GM18499 (cell line): ENCODE results near the gene ITGA2B.
"Not testable (repeated sequence)": the region's sequence is repeated elsewhere in the genome, so short reads cannot be mapped to it uniquely, and the experiment has no call there.

Source experiments
- ATAC-seq: cut with Tn5 transposase; IDR thresholded peaks from one replicate; pipeline ENCODE4 v1.9.1; 2021; ENCODE audit warnings: moderate number of reproducible peaks; ENCODE audit not compliant: insufficient read depth, unreplicated experiment

Gene ITGA2B

DNA sequence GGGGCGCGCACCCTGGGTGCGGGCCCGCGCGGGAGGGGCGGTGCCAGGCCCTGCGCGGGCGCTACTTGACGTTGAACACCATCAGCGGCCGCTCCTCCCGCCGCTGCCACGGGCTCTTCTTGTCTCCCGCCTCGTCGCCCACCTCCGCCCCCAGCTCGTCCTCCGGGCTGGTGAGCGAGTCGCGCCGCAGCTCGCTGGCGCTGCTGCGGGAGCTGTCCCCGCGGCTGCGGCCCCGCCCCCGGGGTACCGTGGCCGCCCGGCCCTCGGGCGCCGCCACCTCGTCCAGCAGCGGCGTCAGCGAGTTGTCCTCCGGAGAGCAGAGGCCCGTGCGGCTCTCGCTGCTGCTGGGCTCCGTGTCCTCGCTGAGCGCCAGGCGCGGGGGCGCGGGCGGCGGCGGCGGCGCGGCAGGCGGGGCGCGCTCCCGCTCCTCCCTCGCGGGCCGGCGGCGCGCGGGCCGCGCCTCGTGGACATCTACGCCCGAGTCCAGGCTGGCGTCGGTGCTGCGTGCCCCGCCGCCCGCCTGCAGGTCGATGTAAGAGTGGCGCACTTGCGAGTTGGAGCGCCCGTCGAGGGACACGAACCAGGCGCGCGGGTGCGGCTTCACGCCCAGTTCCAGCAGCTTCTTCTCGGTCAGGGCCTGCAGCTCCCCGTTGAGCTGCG, 35.6 kb downstream of the ITGA2B start:
- no peak for ATAC-seq

DNA sequence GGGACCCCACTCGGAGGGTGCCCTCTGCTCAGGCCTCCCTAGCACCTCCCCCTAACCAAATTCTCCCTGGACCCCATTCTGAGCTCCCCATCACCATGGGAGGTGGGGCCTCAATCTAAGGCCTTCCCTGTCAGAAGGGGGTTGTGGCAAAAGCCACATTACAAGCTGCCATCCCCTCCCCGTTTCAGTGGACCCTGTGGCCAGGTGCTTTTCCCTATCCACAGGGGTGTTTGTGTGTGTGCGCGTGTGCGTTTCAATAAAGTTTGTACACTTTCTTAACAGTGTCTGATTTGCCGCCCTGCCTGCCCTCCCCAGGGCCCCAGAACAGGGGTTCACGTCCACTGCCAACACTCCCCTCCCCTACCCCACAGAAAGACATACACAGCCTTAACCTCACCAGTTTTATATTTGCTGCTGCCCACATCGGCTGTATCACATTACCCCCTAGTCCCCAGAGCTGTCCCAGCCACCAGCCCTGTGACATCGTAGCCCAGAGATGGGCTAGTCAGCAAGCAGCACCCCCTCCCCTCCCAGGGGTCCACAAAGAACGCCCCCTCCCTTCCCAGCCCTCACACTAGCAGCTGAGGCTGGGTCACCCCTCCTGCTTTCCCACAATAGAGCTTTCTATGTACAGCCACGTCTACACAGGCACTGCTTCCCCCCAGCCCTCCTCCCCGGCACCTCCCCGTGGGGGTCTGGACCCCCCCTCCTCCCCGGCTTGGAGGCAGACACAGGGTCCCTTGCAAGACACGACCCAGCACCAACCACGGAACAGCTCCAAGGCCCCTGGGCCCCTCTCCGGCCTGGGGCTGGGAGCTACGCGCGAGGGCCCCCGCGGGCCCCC, 36.4 kb downstream of the ITGA2B start:
- no peak for ATAC-seq

GRCh38 chr17:44351961-44352827, 37.3 kb downstream of the ITGA2B start:
- ATAC-seq: no peak

GRCh38 chr17:44351464-44351863, 38.0 kb downstream of the ITGA2B start:
- ATAC-seq: no peak

GRCh38 chr17:44350733-44351226, 38.7 kb downstream of the ITGA2B start:
- ATAC-seq: no peak

- no peak for ATAC-seq
Observed at GRCh38 chr17:44349553-44350070, 39.8 kb downstream of the ITGA2B start.

DNA sequence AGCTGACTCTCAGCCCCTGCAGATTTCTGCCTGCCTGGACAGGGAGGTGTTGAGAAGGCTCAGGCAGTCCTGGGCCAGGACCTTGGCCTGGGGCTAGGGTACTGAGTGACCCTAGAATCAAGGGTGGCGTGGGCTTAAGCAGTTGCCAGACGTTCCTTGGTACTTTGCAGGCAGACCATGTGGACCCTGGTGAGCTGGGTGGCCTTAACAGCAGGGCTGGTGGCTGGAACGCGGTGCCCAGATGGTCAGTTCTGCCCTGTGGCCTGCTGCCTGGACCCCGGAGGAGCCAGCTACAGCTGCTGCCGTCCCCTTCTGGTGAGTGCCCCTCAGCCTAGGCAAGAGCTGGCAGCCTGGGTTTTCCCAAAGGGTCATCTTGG, 40.5 kb downstream of the ITGA2B start:
- no peak for ATAC-seq

DNA sequence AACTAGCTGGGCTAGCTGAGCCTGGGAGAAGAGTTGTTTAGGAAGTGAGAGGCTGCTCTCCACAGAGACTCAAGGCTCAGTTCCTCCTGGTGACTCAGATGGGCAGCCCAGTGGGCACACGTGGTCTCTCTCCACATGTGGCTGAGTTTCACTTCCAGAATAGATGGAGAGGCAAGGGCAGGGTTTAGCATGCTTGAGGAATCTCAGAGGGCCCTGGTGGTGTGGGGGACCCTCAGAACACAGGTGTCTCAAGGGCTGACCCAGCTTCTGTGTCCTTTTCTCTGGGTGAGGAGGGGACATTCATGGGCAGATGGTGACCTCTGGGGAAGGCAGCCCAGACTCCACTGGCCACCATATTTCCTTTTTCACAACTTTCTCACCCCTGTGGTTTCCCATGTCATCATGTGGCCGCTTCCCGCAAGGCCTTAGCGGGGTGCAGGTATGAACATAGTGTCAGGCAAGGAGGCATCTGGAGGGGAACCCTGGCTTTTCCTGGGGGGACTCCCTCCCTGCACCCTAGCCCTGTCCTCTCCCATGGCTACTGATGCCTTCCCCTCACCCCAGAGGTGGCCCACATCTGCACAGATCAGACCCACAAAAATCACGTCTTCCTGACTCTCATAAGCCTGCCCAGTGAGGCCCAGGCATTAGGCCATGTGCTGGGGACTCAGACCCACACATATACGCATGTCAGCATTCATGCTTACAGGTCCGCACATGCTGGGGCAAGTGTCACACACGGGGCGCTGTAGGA, 41.0 kb downstream of the ITGA2B start:
- no peak for ATAC-seq

DNA sequence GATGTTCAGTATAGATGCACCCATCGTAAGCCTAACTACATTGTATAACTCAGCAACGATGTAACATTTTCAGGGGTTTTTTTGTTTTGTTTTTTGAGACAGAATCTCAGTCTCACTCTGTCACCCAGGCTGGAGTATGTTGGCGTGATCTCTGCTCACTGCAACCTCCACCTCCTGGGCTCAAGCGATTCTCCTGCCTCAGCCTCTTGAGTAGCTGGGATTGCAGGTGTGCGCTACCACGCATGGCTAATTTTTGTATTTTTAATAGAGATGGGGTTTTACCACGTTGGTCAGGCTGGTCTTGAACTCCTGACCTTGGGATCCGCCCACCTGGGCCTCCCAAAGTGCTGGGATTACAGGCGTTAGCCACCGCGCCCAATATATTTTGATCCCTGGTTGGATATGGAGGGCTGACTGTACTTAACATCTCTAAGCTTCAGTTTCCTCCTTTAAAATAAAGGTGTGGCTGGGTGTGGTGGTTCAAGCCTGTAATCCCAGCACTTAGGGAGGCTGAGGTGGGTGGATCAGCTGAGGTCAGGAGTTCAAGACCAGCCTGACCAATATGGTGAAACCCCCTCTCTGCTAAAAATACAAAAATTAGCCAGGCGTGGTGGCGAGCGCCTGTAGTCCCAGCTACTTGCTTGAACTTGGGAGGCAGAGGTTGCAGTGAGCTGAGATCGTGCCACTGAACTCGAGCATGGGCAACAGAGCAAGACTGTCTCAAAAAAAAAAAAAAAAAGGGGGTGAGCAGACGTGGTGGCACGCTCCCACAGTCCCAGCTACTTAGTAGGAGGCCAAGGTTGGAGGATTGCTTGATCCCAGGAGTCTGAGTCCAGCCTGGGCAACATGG, 42.0 kb downstream of the ITGA2B start:
- ATAC-seq: not testable (repeated sequence)

DNA sequence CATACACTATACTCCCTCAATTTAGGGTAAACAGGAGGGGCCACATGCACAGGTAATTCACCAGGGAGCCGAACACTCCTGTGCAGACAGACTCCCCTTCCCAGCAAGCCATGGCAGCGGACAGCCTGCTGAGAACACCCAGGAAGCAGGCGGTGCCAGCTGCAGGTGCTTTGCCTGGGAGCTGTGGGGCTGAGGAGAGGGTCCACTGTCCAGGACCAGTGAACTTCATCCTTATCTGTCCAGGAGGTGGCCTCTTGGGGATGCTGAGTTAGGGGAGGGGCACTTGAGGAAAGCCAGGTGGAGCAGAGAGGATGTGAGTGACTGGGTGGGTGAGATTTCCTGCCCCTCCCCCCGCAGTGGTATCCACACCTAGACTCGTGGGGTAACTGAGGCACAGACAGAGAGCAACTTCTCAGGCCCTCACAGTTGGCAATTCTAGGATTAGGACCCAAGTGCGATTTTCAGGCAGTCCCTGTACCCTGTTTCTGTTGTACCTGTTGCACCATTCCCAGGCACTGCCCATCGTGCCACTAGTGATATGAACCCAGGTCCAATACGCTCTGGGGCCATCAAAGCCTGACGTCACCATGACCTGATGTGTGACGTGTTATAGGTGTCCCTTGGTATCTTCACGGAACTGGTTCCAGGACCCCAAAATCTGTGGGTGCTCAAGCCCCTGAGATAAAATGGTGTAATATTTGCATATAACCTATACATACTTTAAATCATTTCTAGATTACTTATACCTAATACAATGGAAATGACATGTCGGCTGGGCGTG, 43.2 kb downstream of the ITGA2B start:
- no peak for ATAC-seq

DNA sequence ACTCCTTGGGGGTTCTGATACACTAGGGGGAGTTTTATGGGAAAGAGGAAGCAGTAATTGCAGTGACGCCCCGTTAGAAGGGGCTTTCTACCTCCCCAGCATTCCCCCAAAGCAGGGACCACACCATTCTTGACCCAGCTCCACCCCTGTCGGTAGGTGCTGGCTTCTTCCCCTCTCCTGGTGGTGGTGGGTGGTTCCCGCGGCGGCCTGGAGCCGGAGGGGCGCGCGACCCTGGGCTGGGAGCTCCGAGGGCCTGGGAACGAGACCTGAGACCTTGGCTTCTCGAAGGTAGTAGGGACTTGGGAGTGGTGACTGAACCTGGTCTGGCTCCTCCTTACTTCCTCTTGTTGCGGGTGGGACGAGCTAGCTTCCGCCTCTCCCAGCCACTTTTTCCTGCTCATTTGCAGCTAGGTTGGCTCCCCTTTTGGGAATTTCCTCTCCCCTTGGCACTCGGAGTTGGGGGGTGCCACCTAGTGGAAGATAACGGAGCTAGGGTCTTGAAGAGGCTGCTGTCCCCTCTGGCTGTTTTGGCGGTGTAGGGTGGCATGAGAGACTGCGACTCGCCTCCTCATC, 43.9 kb downstream of the ITGA2B start:
- no peak for ATAC-seq

DNA sequence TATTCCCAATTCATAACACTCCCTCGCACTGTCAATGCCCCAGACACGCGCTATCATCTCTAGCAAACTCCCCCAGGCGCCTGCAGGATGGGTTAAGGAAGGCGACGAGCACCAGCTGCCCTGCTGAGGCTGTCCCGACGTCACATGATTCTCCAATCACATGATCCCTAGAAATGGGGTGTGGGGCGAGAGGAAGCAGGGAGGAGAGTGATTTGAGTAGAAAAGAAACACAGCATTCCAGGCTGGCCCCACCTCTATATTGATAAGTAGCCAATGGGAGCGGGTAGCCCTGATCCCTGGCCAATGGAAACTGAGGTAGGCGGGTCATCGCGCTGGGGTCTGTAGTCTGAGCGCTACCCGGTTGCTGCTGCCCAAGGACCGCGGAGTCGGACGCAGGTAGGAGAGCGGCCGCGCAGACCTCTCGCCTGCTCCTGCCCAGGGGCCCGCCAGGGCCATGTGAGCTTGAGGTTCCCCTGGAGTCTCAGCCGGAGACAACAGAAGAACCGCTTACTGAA, 44.5 kb downstream of the ITGA2B start, which contains the start of gene GRN:
TSS of gene GRN (plus strand) at position 364 of the 515 bp plus-strand sequence. CDS start 3,863 bp downstream, outside the sequence.
- ATAC-seq: no peak

DNA sequence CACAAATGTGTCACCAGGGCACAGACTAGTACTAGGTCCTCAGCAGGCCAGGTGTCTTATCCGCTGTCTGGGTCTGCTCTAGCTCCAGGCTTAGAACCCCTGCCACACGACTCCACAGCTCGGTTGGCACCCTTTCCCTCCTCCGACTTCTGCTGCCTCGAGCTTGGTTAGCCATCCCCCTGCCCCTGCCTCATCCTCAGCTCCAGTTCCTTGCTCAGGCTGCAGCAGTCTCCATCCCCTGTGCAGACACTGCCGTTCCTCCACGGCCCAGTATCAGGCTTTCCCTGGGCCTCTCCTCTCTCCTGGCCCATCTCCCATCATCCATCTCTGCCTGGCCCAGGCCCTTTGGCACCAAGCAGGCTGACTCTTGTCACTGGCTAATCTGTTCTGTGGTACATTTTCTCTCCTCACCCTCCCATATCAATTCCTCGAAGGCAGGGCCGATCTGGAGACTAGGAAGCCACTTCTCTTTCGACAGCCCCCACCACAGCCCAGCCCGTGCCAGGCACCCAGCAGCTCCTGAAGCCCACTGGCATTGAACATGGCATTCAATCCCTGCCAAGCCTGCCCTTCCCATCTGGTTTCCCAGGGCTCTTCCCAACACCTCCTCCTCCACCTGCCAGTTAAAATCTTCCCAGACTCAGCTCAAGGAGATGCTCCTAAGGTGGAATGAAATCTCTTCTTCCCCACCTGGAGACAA, 45.8 kb downstream of the ITGA2B start:
- no peak for ATAC-seq

GRCh38 chr17:44340553-44340952, 48.9 kb downstream of the ITGA2B start:
- not testable (repeated sequence) for ATAC-seq

GRCh38 chr17:44338702-44339101, 50.7 kb downstream of the ITGA2B start:
- ATAC-seq: no peak

DNA sequence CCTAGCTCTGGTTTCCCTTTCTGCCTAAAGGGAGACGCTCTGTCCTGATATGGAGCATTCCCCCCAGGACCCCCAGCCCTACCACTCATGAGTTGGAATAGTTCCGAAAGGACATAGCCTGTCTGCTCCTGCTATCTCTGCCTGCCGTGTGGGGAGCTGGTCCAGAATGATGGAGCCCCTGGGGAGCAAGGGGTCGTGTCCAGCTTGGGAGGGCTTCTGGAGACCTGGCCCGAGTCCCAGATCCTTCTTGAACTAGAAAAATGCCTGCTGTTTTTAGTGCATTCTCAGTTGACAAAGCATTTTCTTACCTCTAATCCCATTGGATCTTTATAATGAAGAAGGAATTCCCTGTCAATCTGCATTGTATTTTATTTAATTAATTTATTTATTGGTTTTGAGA, 53.5 kb downstream of the ITGA2B start:
- ATAC-seq: no peak

DNA sequence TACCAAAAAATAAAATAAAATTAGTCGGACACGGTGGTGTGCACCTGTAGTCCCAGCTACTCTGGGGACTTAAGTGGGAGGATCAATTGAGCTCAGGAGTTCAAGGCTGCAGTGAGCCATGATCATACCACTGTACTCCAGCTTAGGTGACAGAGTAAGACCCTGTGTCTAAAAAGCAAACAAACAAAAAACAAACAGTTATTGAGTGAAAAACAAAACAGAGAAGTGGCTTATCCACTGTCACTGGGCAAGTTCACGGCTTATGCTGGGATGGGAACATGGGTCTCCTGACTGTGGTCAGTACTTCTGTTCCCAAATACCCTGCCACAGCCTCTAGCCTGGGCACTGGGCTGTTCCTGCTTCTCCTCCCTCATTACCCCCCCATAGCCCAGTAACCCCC, 53.9 kb downstream of the ITGA2B start:
- ATAC-seq: no peak
